Spleen (tissue), 11 donors: ENCODE measurements around the gene TMEM63B. TPM values are rescaled to one million over a fixed set of nuclear protein-coding genes. Genes with fewer than 3 reads are reported as not detected.

Source experiments
- DNase-seq: peaks from one replicate; pipeline ENCODE4 v3.0.0-alpha.2; 2020
- H3K27ac ChIP-seq, 8 donors: fragments of 200-600 bp; sonication (generic) in 7 of 8; 1 replicate in 4 of 8; 2 replicates in 4 of 8; pipeline versions ENCODE4 v1.5.0 to v1.8.0; 2016 to 2021; ENCODE audit warnings: inconsistent platforms in 4 of 8, mild to moderate bottlenecking in 4 of 8, moderate library complexity in 1 of 8
- H3K27me3 ChIP-seq, 7 donors: fragments of 200-600 bp; sonication (generic) in 6 of 7; replicated peaks in 1 of 7; 1 replicate in 4 of 7; 2 replicates in 3 of 7; pipeline versions ENCODE4 v1.5.0 to v1.8.0; 2016 to 2021; ENCODE audit warnings: inconsistent platforms in 3 of 7, mild to moderate bottlenecking in 1 of 7
- H3K36me3 ChIP-seq, 6 donors: fragments of 200-600 bp; sonication (generic) in 5 of 6; 1 replicate in 4 of 6; 2 replicates in 2 of 6; pipeline versions ENCODE4 v1.5.0 to v1.8.0; 2016 to 2021; ENCODE audit warnings: inconsistent platforms in 2 of 6
- H3K4me1 ChIP-seq, 6 donors: fragments of 200-600 bp; sonication (generic) in 5 of 6; 1 replicate in 3 of 6; 2 replicates in 3 of 6; pipeline versions ENCODE4 v1.5.0 to v1.8.0; 2016 to 2021; ENCODE audit warnings: inconsistent platforms in 3 of 6
- H3K4me3 ChIP-seq, 8 donors: fragments of 200-600 bp; sonication (generic) in 7 of 8; 1 replicate in 4 of 8; 2 replicates in 4 of 8; pipeline versions ENCODE4 v1.5.0 to v1.8.0; 2016 to 2021; ENCODE audit warnings: inconsistent platforms in 4 of 8, mild to moderate bottlenecking in 4 of 8, moderate library complexity in 2 of 8
- H3K9me3 ChIP-seq, 8 donors: fragments of 200-600 bp; sonication (generic) in 7 of 8; 1 replicate in 4 of 8; 2 replicates in 4 of 8; pipeline versions ENCODE4 v1.5.0 to v1.8.0; 2016 to 2021; ENCODE audit warnings: inconsistent platforms in 4 of 8
- POLR2A ChIP-seq, 3 donors: fragments of 450-650 bp; IDR thresholded peaks; one replicate each; pipeline ENCODE4 v1.5.1; 2017; ENCODE audit warnings: antibody characterized with exemption in 3 of 3, mild to moderate bottlenecking in 1 of 3
- POLR2AphosphoS5 ChIP-seq, 3 donors: sonication (generic); formaldehyde crosslinking; IDR thresholded peaks; one replicate each; pipeline ENCODE4 v1.5.1; 2017; ENCODE audit warnings: antibody characterized with exemption in 3 of 3
- WGBS, 5 donors: extraction: QIAGEN DNeasy Blood & Tissue Kit in 3 of 5; methylation state at CpG; one replicate each; pipeline versions ENCODE4 v1.1.5 to v1.1.7; 2013 to 2018; 5-methylcytosine and 5-hydroxymethylcytosine counted together
- intact Hi-C: fragments of 100-400 bp; cut with DNase I; formaldehyde crosslinking; loops from one replicate; pipeline ENCODE4 v1.15.0; 2023; ENCODE audit warnings: low total_unique reads
- polyA plus RNA-seq, 3 donors: library from polyadenylated mRNA; stranded (reverse); fragments of 200-250 nt; gene quantifications; one replicate each; pipeline ENCODE4 v1.2.1, GENCODE V29; 2013
- total RNA-seq, 7 donors: library from RNA; depleted of rRNA in 3 of 7; stranded (reverse); fragments of >200 nt in 3 of 7; fragmentation: NEBNext Ultra II Directional in 4 of 7; extraction: Animal tissue kit (Norgen Biotek cat#: 25700) in 4 of 7; gene quantifications; one replicate each; pipeline versions ENCODE4 v1.1.0 to v1.2.1, GENCODE V29; 2016 to 2021
- TF ChIP-seq, protein P1 (sequence below), 11 experiments: fragments of 200-600 bp in 7 of 11; fragments of 450-650 bp in 4 of 11; sonication (generic) in 4 of 11; IDR thresholded peaks in 8 of 11; conservative IDR thresholded peaks in 3 of 11; 1 replicate in 7 of 11; 2 replicates in 4 of 11; pipeline versions ENCODE4 v1.4.0 to v1.8.0; 2016 to 2021; ENCODE audit warnings: antibody characterized with exemption in 11 of 11, inconsistent platforms in 4 of 11, mild to moderate bottlenecking in 1 of 11
- donor health status: healthy with polysubstance abuse.
- donor health status: DM: no; HTN: no; CAD: no; lungs with moderate emphysema.
- donor health status: DM: no; HTN: no; CAD: no.
- donor health status: Bipolar disorder and iron deficiency.
- donor health status: healthy.
- donor health status: DM: no; HTN: no; CAD: no.
- donor health status: DM: yes; HTN: yes; CAD: no.

Gene TMEM63B
- total and polyA plus RNA-seq, 10 donors, result 2.8 to 24.8 (median 18.3) TPM

DNA sequence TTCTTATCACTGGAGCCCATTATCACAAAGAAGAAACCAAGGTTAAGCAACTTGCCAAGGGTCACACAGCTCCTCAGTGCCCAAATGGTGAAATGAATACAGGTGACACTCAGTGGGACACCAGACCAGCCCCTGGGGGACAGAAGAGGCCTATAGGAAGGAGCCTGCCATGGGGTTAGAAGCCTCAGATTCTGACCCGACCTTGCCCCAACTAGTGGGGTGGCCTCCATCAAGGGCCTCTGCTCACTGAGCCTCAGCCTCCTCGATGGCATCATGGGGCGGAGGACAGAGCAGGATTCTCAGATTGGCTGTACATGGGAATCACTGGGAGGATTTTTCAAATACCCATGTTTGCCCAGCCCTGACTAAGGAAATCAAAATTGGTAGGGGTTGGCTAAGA is 47.7 kb upstream of the TMEM63B start:
- intact Hi-C loops, result loop anchor here (2.0 to 5.0 kb wide), 4 partner anchors 311 to 472 kb away; no protein-coding TSS in a partner anchor
- H3K4me3 ChIP-seq, result no peak overlapping the region
- H3K36me3 ChIP-seq, result no peaks in the 10 kb centered on the region
- DNase-seq, result no peak
- no peak for TF ChIP-seq POLR2AphosphoS5 (IDR thresholded peaks at IDR 0.05)
- TF ChIP-seq POLR2A (IDR thresholded peaks at IDR 0.05), result no peak
- TF ChIP-seq, protein P1, sequence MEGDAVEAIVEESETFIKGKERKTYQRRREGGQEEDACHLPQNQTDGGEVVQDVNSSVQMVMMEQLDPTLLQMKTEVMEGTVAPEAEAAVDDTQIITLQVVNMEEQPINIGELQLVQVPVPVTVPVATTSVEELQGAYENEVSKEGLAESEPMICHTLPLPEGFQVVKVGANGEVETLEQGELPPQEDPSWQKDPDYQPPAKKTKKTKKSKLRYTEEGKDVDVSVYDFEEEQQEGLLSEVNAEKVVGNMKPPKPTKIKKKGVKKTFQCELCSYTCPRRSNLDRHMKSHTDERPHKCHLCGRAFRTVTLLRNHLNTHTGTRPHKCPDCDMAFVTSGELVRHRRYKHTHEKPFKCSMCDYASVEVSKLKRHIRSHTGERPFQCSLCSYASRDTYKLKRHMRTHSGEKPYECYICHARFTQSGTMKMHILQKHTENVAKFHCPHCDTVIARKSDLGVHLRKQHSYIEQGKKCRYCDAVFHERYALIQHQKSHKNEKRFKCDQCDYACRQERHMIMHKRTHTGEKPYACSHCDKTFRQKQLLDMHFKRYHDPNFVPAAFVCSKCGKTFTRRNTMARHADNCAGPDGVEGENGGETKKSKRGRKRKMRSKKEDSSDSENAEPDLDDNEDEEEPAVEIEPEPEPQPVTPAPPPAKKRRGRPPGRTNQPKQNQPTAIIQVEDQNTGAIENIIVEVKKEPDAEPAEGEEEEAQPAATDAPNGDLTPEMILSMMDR (IDR thresholded peaks at IDR 0.05 in 8 of 11, conservative IDR thresholded peaks at IDR 0.05 in 3 of 11), result no peak
- H3K4me1 ChIP-seq, result peaks cover under 1 to 25% (median 11%) of the 10 kb centered on the region in 6 donors
- peaks cover 0 to 47% (median 21%) of the 10 kb centered on the region in 7 donors for H3K27me3 ChIP-seq
- 75 to 92% (median 90%) methylated on average over 3 of the region's 3 CpGs for WGBS, 5 donors
- no peak overlapping the region for H3K27ac ChIP-seq
- H3K9me3 ChIP-seq, result no peaks in the 10 kb centered on the region

DNA sequence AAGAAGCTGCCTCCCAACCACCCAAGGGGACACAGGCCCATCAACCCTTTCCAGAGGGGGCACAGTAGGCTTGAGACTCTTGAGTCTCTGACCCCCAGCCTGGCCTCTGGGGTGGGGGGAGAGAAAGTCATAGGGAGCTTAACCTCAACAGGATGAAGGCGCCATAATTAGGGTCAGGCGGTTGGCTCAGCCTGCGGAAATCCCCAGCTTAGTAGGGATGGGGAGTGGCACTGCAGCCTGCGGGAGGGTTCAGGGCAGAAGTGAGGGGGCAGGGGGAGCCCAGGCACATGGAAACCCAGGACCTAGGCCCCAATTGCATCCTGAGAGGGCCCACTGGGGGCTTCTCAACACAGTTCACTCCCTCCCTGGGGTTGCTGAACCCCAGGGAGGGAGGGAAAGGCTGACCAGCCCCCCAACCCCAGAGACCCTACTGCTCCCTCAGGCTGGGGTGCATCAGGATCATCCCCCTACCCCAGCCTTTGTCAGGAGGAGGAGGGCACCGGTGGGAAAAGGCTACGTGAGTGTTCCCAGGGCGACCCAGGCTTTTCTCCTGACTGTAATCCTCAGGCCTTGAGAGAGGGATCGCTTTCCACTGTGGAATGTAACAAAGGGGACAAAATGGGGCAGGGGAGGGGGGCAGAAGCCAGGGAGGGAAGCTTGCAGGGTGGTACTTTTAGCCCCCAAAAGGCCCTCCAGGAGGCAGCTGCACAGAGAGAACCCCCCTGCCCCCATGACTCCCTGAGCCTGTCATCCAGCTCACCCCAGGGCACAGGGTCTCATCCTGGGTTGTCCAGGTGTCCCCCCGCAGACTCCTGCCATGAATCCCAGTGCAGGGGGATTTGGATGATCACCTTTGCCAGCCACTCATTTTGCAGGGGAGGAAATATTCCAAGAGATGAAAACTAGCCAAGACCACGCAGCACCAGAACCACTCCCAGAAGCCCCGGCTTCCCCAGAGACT is 46.5 kb upstream of the TMEM63B start:
- no peaks in the 10 kb centered on the region for H3K9me3 ChIP-seq
- H3K4me1 ChIP-seq, result peaks cover 0 to 19% (median 8%) of the 10 kb centered on the region in 6 donors
- H3K27ac ChIP-seq, result no peak overlapping the region
- intact Hi-C loops, result no loop called here
- DNase-seq, result no peak
- TF ChIP-seq POLR2AphosphoS5 (IDR thresholded peaks at IDR 0.05) (no peak), POLR2A (IDR thresholded peaks at IDR 0.05) (no peak)
- TF ChIP-seq, protein P1 (IDR thresholded peaks at IDR 0.05 in 8 of 11, conservative IDR thresholded peaks at IDR 0.05 in 3 of 11), result no peak
- peaks cover 0 to 36% (median 15%) of the 10 kb centered on the region in 7 donors for H3K27me3 ChIP-seq
- WGBS, 5 donors, result 61 to 75% (median 71%) methylated on average over 5 to 11 of the region's 11 CpGs
- no peaks in the 10 kb centered on the region for H3K36me3 ChIP-seq
- no peak overlapping the region for H3K4me3 ChIP-seq

DNA sequence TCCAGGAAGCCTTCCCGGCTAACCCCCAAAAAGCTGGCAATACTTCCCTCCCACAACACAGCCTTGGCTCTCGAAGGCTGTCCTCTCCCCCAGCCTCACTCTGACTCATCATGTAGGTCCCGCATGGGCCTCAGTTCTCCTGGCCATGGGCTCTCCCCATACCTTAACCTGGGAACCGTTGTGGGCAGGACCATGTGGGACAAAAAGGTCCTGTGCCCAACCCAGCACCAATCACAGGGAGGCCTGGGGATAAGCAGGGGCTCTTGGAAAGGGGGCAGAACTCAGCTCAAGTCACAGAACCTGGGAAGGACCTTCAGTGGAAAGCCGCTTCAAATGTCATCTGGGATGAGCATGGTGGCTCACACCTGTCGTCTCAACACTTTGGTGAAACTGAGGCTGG is 45.6 kb upstream of the TMEM63B start:
- Histone ChIP-seq H3K9me3 (no peaks in the 10 kb centered on the region), H3K36me3 (no peaks in the 10 kb centered on the region), H3K27me3 (peaks cover 0 to 26% (median 7%) of the 10 kb centered on the region in 7 donors), H3K4me1 (peaks cover 0 to 10% (median 2%) of the 10 kb centered on the region in 6 donors), H3K27ac (no peak overlapping the region), H3K4me3 (no peak overlapping the region)
- intact Hi-C loops, result no loop called here
- WGBS, 5 donors, result 74 to 93% (median 87%) methylated on average over 6 of the region's 6 CpGs
- TF ChIP-seq POLR2A (IDR thresholded peaks at IDR 0.05), result no peak
- TF ChIP-seq, protein P1 (IDR thresholded peaks at IDR 0.05 in 8 of 11, conservative IDR thresholded peaks at IDR 0.05 in 3 of 11), result no peak
- no peak for TF ChIP-seq POLR2AphosphoS5 (IDR thresholded peaks at IDR 0.05)
- no peak for DNase-seq

DNA sequence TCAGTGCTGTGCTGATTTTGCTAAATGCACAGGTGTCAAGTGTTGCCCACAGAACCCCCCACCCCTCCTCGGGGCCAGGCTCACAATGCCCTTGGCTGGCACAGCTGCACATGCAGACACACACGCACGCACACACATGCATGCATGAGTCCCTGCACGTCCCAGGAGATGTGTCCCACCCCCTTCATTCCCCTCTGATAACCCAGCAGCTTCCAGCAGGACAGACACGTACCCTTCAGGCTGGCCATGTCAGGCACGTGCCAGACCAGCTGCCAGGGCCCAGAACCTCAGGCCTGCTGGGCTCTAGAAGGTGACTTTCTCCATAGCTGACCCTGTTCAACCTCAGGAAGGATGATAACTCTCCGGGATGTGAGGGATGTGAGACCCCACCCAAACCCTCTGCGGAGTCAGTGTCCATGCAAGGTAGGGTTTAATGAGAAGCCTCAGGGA is 44.5 kb upstream of the TMEM63B start:
- no peak for DNase-seq
- no peaks in the 10 kb centered on the region for H3K9me3 ChIP-seq
- TF ChIP-seq, protein P1 (IDR thresholded peaks at IDR 0.05 in 8 of 11, conservative IDR thresholded peaks at IDR 0.05 in 3 of 11), result no peak
- TF ChIP-seq POLR2AphosphoS5 (IDR thresholded peaks at IDR 0.05) (no peak), POLR2A (IDR thresholded peaks at IDR 0.05) (no peak)
- 62 to 78% (median 76%) methylated on average over 6 to 8 of the region's 8 CpGs for WGBS, 5 donors
- H3K27me3 ChIP-seq, result peaks cover 0 to 15% (median 0%) of the 10 kb centered on the region in 7 donors
- intact Hi-C loops, result no loop called here
- H3K36me3 ChIP-seq, result no peaks in the 10 kb centered on the region
- H3K4me3 ChIP-seq, result no peak overlapping the region
- H3K27ac ChIP-seq, result no peak overlapping the region
- peaks cover 0 to 7% (median 0%) of the 10 kb centered on the region in 6 donors for H3K4me1 ChIP-seq
